ENCODE data around the gene GNB1L.

- TF ChIP-seq EZH2phosphoT487 (IDR thresholded peaks at IDR 0.05; ENCODE audit: insufficient read depth, low read depth), result no peak
- TF ChIP-seq EZH2 (IDR thresholded peaks at IDR 0.05; ENCODE audit: insufficient read depth, poor library complexity, severe bottlenecking), result no peak
Observed at GRCh38 chr22:19760951-19761724, 93.5 kb downstream of the GNB1L start.

Data from GM23248 (cell line).